Breast epithelium (tissue), 4 donors: ENCODE results near the gene NFASC. TPM values are rescaled to one million over a fixed set of nuclear protein-coding genes. Genes with fewer than 3 reads are reported as not detected.

Experiments
- DNase-seq, 2 donors: peaks; one replicate each; pipeline ENCODE4 v3.0.0-alpha.2; 2019; ENCODE audit warnings: low spot score in 2 of 2
- H3K27ac ChIP-seq, 2 donors: fragments of 200-600 bp; sonication (generic) in 1 of 2; one replicate each; pipeline ENCODE4 v1.5.1; 2016 to 2019; ENCODE audit warnings: mild to moderate bottlenecking in 1 of 2
- H3K27me3 ChIP-seq, 2 donors: fragments of 200-600 bp; sonication (generic) in 1 of 2; one replicate each; pipeline versions ENCODE4 v1.5.1 to v1.6.0; 2017 to 2019; ENCODE audit warnings: control low read depth in 1 of 2, mild to moderate bottlenecking in 1 of 2
- H3K36me3 ChIP-seq: fragments of 200-600 bp; one replicate; pipeline ENCODE4 v1.5.1; 2019
- H3K4me1 ChIP-seq, 2 donors: fragments of 200-600 bp; sonication (generic); one replicate each; pipeline ENCODE4 v1.5.1; 2016 to 2019; ENCODE audit warnings: control low read depth in 1 of 2
- H3K4me3 ChIP-seq, 3 donors: fragments of 200-600 bp; sonication (generic); 1 replicate in 2 of 3; 2 replicates in 1 of 3; pipeline ENCODE4 v1.5.1; 2016 to 2019; ENCODE audit warnings: mild to moderate bottlenecking in 3 of 3, moderate library complexity in 2 of 3
- H3K9me3 ChIP-seq, 2 donors: fragments of 200-600 bp; sonication (generic) in 1 of 2; one replicate each; pipeline ENCODE4 v1.5.1; 2016 to 2019; ENCODE audit warnings: control low read depth in 1 of 2
- POLR2A ChIP-seq: fragments of 450-650 bp; IDR thresholded peaks from one replicate; pipeline ENCODE4 v1.6.1; 2016; ENCODE audit warnings: antibody characterized with exemption, mild to moderate bottlenecking, moderate library complexity
- POLR2AphosphoS5 ChIP-seq, 3 donors: sonication (generic); formaldehyde crosslinking; IDR thresholded peaks; one replicate each; pipeline ENCODE4 v1.6.1; 2017; ENCODE audit warnings: antibody characterized with exemption in 3 of 3
- intact Hi-C: fragments of 100-400 bp; cut with DNase I; formaldehyde crosslinking; loops from one replicate; pipeline ENCODE4 v1.15.1; 2023; ENCODE audit warnings: low total_unique reads
- total RNA-seq, 3 donors: library from RNA; depleted of rRNA; stranded (reverse); fragments of >200 nt; gene quantifications; one replicate each; pipeline ENCODE4 v1.1.0, GENCODE V29; 2016
- TF ChIP-seq, protein P1 (sequence below), 3 donors: fragments of 450-650 bp; IDR thresholded peaks; one replicate each; pipeline ENCODE4 v1.5.1; 2016 to 2017; ENCODE audit warnings: antibody characterized with exemption in 3 of 3, mild to moderate bottlenecking in 3 of 3, moderate library complexity in 3 of 3

NFASC gene
- total RNA-seq, result 10 to 100 TPM in 2 of 3 donors, 1 to 10 TPM in 1; 1.6 to 19.5 (median 14.1) TPM

DNA sequence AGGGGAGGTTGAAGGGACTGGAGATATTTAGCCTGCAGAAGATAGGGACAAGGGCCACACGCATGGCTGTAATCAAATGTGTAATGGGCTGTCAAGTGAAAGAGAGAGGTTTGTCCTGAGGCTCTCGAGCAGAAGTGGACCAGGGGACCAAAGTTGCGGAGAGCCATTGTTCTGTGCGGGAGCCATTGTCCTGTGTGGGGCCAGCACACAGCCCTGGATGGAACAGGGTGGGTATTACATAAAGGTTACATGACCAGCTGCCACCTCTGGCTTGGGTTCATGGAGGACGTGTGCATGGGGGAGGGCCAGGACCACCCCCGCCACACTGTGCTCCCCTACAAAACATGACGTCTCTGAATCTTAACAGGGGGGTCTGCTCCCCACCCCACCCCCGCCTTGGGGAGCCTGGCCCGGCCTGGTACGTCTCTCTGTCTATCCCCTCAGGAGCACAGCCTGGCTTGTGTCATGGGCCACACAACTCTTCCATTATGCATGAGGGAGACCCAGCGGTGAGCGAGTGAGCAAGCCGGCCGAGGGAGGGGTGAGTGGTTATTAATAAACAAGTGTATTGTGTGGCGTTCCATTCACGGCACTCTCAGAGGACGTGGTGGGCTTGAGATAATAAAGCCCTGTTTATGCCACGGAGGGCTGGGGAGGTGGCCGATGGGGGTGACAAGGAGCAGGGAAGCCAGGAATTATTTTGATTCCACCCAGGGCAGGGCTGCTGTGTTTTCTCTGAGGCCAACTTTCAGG is at the start of gene NFASC:
Gene NFASC (plus strand): TSS at position 703 of the 753 bp plus-strand sequence. CDS start 73,454 bp downstream, outside the sequence.
- peaks cover 0 to 4% of the 10 kb centered on the region in 2 donors for H3K4me1 ChIP-seq
- TF ChIP-seq POLR2A (no peak), POLR2AphosphoS5 (IDR thresholded peaks at IDR 0.05) (no peak)
- TF ChIP-seq, protein P1, sequence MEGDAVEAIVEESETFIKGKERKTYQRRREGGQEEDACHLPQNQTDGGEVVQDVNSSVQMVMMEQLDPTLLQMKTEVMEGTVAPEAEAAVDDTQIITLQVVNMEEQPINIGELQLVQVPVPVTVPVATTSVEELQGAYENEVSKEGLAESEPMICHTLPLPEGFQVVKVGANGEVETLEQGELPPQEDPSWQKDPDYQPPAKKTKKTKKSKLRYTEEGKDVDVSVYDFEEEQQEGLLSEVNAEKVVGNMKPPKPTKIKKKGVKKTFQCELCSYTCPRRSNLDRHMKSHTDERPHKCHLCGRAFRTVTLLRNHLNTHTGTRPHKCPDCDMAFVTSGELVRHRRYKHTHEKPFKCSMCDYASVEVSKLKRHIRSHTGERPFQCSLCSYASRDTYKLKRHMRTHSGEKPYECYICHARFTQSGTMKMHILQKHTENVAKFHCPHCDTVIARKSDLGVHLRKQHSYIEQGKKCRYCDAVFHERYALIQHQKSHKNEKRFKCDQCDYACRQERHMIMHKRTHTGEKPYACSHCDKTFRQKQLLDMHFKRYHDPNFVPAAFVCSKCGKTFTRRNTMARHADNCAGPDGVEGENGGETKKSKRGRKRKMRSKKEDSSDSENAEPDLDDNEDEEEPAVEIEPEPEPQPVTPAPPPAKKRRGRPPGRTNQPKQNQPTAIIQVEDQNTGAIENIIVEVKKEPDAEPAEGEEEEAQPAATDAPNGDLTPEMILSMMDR (IDR thresholded peaks at IDR 0.05), result no peak
- DNase-seq, result no peak
- H3K4me3 ChIP-seq, result no peak within 1 kb of the TSS
- intact Hi-C loops, result no loop called here
- no peaks in the 10 kb centered on the region for H3K36me3 ChIP-seq
- H3K27me3 ChIP-seq, result no peaks in the 10 kb centered on the region
- no peaks in the 10 kb centered on the region for H3K9me3 ChIP-seq
- H3K27ac ChIP-seq, result no peak within 1 kb of the TSS

GRCh38 chr1:204821476-204821875 is 49.2 kb upstream of the NFASC start:
- no peaks in the 10 kb centered on the region for H3K9me3 ChIP-seq
- peak overlapping the region; percentile 53 to 90 for H3K27ac ChIP-seq
- H3K4me1 ChIP-seq, result peaks cover 0 to 8% of the 10 kb centered on the region in 2 donors
- no peaks in the 10 kb centered on the region for H3K36me3 ChIP-seq
- TF ChIP-seq POLR2AphosphoS5 (IDR thresholded peaks at IDR 0.05), result no peak
- TF ChIP-seq, protein P1 (IDR thresholded peaks at IDR 0.05), result no peak
- no peak for TF ChIP-seq POLR2A
- H3K4me3 ChIP-seq, result no peak overlapping the region
- DNase-seq, result no peak
- H3K27me3 ChIP-seq, result no peaks in the 10 kb centered on the region
- intact Hi-C loops, result no loop called here

GRCh38 chr1:204821924-204822323 is 48.7 kb upstream of the NFASC start:
- TF ChIP-seq POLR2A (no peak), POLR2AphosphoS5 (IDR thresholded peaks at IDR 0.05) (no peak)
- TF ChIP-seq, protein P1 (IDR thresholded peaks at IDR 0.05), result no peak
- Histone ChIP-seq H3K4me1 (peaks cover 0 to 8% of the 10 kb centered on the region in 2 donors), H3K36me3 (no peaks in the 10 kb centered on the region), H3K27ac (peak overlapping the region; percentile 53 to 90), H3K4me3 (no peak overlapping the region), H3K9me3 (no peaks in the 10 kb centered on the region), H3K27me3 (no peaks in the 10 kb centered on the region)
- no peak for DNase-seq
- intact Hi-C loops, result no loop called here

- H3K4me3 ChIP-seq, result no peak overlapping the region
- no peaks in the 10 kb centered on the region for H3K9me3 ChIP-seq
- peaks cover 0 to 1% of the 10 kb centered on the region in 2 donors for H3K4me1 ChIP-seq
- no peaks in the 10 kb centered on the region for H3K27me3 ChIP-seq
- DNase-seq, result no peak
- H3K36me3 ChIP-seq, result no peaks in the 10 kb centered on the region
- intact Hi-C loops, result no loop called here
- TF ChIP-seq, protein P1 (IDR thresholded peaks at IDR 0.05), result no peak
- TF ChIP-seq POLR2AphosphoS5 (IDR thresholded peaks at IDR 0.05) (no peak), POLR2A (no peak)
- no peak overlapping the region for H3K27ac ChIP-seq
Observed at GRCh38 chr1:204826970-204827369, 43.7 kb upstream of the NFASC start.

DNA sequence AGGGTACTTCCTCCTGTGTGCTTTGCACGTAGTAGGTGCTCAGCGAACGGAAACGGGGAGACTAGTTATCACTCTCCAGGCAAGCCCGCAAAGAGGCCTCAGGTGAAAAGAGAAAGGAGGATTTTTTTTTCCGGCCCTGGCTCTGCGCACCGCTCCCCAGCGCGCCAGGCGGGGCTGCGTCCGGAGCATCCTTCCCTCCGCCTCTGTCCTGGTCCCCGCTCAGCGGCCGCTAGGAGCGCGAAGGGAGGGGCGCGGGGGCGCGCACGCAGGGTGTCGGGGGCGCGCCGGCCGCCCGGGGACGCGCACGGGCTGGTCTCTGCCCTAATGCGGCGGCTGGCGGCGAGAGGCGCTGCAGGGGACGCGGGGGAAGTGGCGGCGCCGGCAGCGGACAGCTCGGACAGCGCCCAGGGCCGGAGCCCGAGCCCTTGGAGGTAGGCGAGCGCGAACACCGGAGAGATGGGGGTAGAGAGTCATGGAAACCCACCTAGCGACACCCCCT is 42.3 kb upstream of the NFASC start:
- TF ChIP-seq, protein P1 (IDR thresholded peaks at IDR 0.05), result peak in 2 of 3 donors; percentile 10 to 15
- no peak for TF ChIP-seq POLR2AphosphoS5 (IDR thresholded peaks at IDR 0.05)
- intact Hi-C loops, result no loop called here
- Histone ChIP-seq H3K4me3 (peak overlapping the region; percentile 38 to 64 (median 55)), H3K27ac (peak overlapping the region; percentile 73 to 80), H3K36me3 (no peaks in the 10 kb centered on the region), H3K9me3 (no peaks in the 10 kb centered on the region), H3K27me3 (no peaks in the 10 kb centered on the region), H3K4me1 (no peaks in the 10 kb centered on the region)
- DNase-seq, result peak in 1 of 2 donors; percentile 70
